Vagina (tissue), 2 donors: ENCODE data around the gene TEKT5. TPM values are rescaled to one million over a fixed set of nuclear protein-coding genes. Genes with fewer than 3 reads are reported as not detected.

Experiments used
- DNase-seq, 2 donors: peaks; one replicate each; pipeline ENCODE4 v3.0.0-alpha.2; 2017; ENCODE audit errors: extremely low spot score in 2 of 2
- H3K27ac ChIP-seq: fragments of 200-600 bp; sonication (generic); one replicate; pipeline ENCODE4 v1.5.1; 2019
- H3K27me3 ChIP-seq: fragments of 200-600 bp; sonication (generic); one replicate; pipeline ENCODE4 v1.5.1; 2019
- H3K36me3 ChIP-seq, 2 donors: fragments of 200-600 bp; sonication (generic); one replicate each; pipeline ENCODE4 v1.5.1; 2017 to 2019
- H3K4me1 ChIP-seq: fragments of 200-600 bp; sonication (generic); one replicate; pipeline ENCODE4 v1.5.1; 2019
- H3K4me3 ChIP-seq, 2 donors: fragments of 200-600 bp; sonication (generic); 1 replicate in 1 of 2; 2 replicates in 1 of 2; pipeline ENCODE4 v1.5.1; 2016 to 2019
- H3K9me3 ChIP-seq: fragments of 200-600 bp; sonication (generic); one replicate; pipeline ENCODE4 v1.5.1; 2019
- CTCF ChIP-seq, 3 experiments: fragments of 450-650 bp in 2 of 3; fragments of 200-600 bp in 1 of 3; sonication (generic) in 1 of 3; IDR thresholded peaks; one replicate each; pipeline ENCODE4 v1.5.1; 2017 to 2019; ENCODE audit warnings: antibody characterized with exemption in 3 of 3, mild to moderate bottlenecking in 2 of 3, moderate library complexity in 2 of 3
- POLR2A ChIP-seq, 2 donors: fragments of 450-650 bp; IDR thresholded peaks; one replicate each; pipeline ENCODE4 v1.6.1; 2017; ENCODE audit warnings: antibody characterized with exemption in 2 of 2, mild to moderate bottlenecking in 2 of 2, moderate library complexity in 2 of 2
- POLR2AphosphoS5 ChIP-seq, 2 donors: sonication (generic); formaldehyde crosslinking; IDR thresholded peaks; one replicate each; pipeline ENCODE4 v1.9.0; 2017; ENCODE audit warnings: antibody characterized with exemption in 2 of 2, mild to moderate bottlenecking in 2 of 2, low read depth in 1 of 2; ENCODE audit not compliant: insufficient read depth in 1 of 2
- intact Hi-C: fragments of 100-400 bp; cut with DNase I; formaldehyde crosslinking; loops from one replicate; pipeline ENCODE4 v1.15.1; 2023
- total RNA-seq: library from RNA; depleted of rRNA; stranded (reverse); fragments of >200 nt; gene quantifications from one replicate; pipeline ENCODE4 v1.2.3, GENCODE V29; 2016

Gene TEKT5
- total RNA-seq, 1 donor from 2014 or later: not detected

GRCh38 chr16:10657925-10658324 lies 36.8 kb downstream of the TEKT5 start:
- H3K36me3 ChIP-seq: no peaks in the 10 kb centered on the region
- intact Hi-C loops: no loop called here

GRCh38 chr16:10656618-10657017 lies 38.1 kb downstream of the TEKT5 start:
- H3K4me1 ChIP-seq: no peaks in the 10 kb centered on the region
- H3K27ac ChIP-seq: no peak overlapping the region
- no peak for TF ChIP-seq POLR2A (IDR thresholded peaks at IDR 0.05)
- TF ChIP-seq POLR2AphosphoS5 (IDR thresholded peaks at IDR 0.05; ENCODE audit: insufficient read depth in 1 of 2, low read depth in 1 of 2): no peak
- no peak for TF ChIP-seq CTCF (IDR thresholded peaks at IDR 0.05)
- no peak overlapping the region for H3K4me3 ChIP-seq
- H3K27me3 ChIP-seq: no peaks in the 10 kb centered on the region
- no peaks in the 10 kb centered on the region for H3K36me3 ChIP-seq
- no peak for DNase-seq
- H3K9me3 ChIP-seq: no peaks in the 10 kb centered on the region
- intact Hi-C loops: no loop called here

More at GRCh38 chr16:10657925-10658324, 36.8 kb downstream of the TEKT5 start:
- H3K4me3 ChIP-seq: no peak overlapping the region
- H3K27me3 ChIP-seq: no peaks in the 10 kb centered on the region
- H3K4me1 ChIP-seq: no peaks in the 10 kb centered on the region
- H3K9me3 ChIP-seq: no peaks in the 10 kb centered on the region
- no peak for TF ChIP-seq CTCF (IDR thresholded peaks at IDR 0.05)
- TF ChIP-seq POLR2AphosphoS5 (IDR thresholded peaks at IDR 0.05; ENCODE audit: insufficient read depth in 1 of 2, low read depth in 1 of 2): no peak
- no peak for TF ChIP-seq POLR2A (IDR thresholded peaks at IDR 0.05)
- H3K27ac ChIP-seq: no peak overlapping the region
- DNase-seq: no peak

GRCh38 chr16:10655415-10655977 lies 39.2 kb downstream of the TEKT5 start:
- H3K27ac ChIP-seq: no peak overlapping the region
- intact Hi-C loops: no loop called here
- no peaks in the 10 kb centered on the region for H3K4me1 ChIP-seq
- no peak for DNase-seq
- H3K27me3 ChIP-seq: no peaks in the 10 kb centered on the region
- H3K36me3 ChIP-seq: no peaks in the 10 kb centered on the region
- TF ChIP-seq CTCF (IDR thresholded peaks at IDR 0.05) (no peak), POLR2A (IDR thresholded peaks at IDR 0.05) (no peak), POLR2AphosphoS5 (IDR thresholded peaks at IDR 0.05; ENCODE audit: insufficient read depth in 1 of 2, low read depth in 1 of 2) (no peak)
- no peak overlapping the region for H3K4me3 ChIP-seq
- H3K9me3 ChIP-seq: no peaks in the 10 kb centered on the region

GRCh38 chr16:10654592-10655414 lies 39.9 kb downstream of the TEKT5 start:
- no peak for DNase-seq

More at GRCh38 chr16:10654592-10655414, 39.9 kb downstream of the TEKT5 start:
- Histone ChIP-seq H3K27me3 (no peaks in the 10 kb centered on the region), H3K9me3 (no peaks in the 10 kb centered on the region), H3K27ac (no peak overlapping the region), H3K4me1 (no peaks in the 10 kb centered on the region), H3K36me3 (no peaks in the 10 kb centered on the region), H3K4me3 (no peak overlapping the region)
- intact Hi-C loops: no loop called here
- no peak for TF ChIP-seq POLR2AphosphoS5 (IDR thresholded peaks at IDR 0.05; ENCODE audit: insufficient read depth in 1 of 2, low read depth in 1 of 2)
- no peak for TF ChIP-seq CTCF (IDR thresholded peaks at IDR 0.05)
- no peak for TF ChIP-seq POLR2A (IDR thresholded peaks at IDR 0.05)
